Skeletal muscle satellite cell (primary cell): ENCODE data around the gene TMSB10.

Source experiments
- H3K27me3 ChIP-seq: 2 replicates; pipeline ENCODE4 v1.7.0; 2013; ENCODE audit warnings: low read length; ENCODE audit not compliant: control insufficient read depth, insufficient read depth
- H3K36me3 ChIP-seq: 2 replicates; pipeline ENCODE4 v1.7.0; 2013; ENCODE audit warnings: mild to moderate bottlenecking, control low read depth, low read length; ENCODE audit not compliant: insufficient read depth
- H3K4me1 ChIP-seq: 2 replicates; pipeline ENCODE4 v1.7.0; 2013; ENCODE audit warnings: low read length; ENCODE audit not compliant: control insufficient read depth, insufficient read depth
- H3K4me2 ChIP-seq: 2 replicates; pipeline ENCODE4 v1.7.0; 2013; ENCODE audit warnings: mild to moderate bottlenecking, low read length
- H3K4me3 ChIP-seq: 2 replicates; pipeline ENCODE4 v1.7.0; 2013; ENCODE audit warnings: low read length
- H3K9ac ChIP-seq: 2 replicates; pipeline ENCODE4 v1.7.0; 2013; ENCODE audit warnings: mild to moderate bottlenecking, low read depth, low read length, moderate library complexity
- H3K9me3 ChIP-seq: replicated peaks from 2 replicates; pipeline ENCODE4 v1.7.0; 2013; ENCODE audit warnings: mild to moderate bottlenecking, control low read depth, low read length

Gene TMSB10

GRCh38 chr2:84894758-84895520 is 10.5 kb upstream of the TMSB10 start:
- no peaks in the 10 kb centered on the region for H3K36me3 ChIP-seq
- no peaks in the 10 kb centered on the region for H3K27me3 ChIP-seq
- H3K4me1 ChIP-seq = peaks cover 53% of the 10 kb centered on the region
- H3K4me2 ChIP-seq = peak overlapping the region; percentile 17
- H3K9ac ChIP-seq = peak overlapping the region; percentile 2
- H3K4me3 ChIP-seq = no peak overlapping the region
- H3K9me3 ChIP-seq = no peaks in the 10 kb centered on the region

GRCh38 chr2:84896567-84896966 is 8.9 kb upstream of the TMSB10 start:
- Histone ChIP-seq H3K9me3 (no peaks in the 10 kb centered on the region), H3K9ac (no peak overlapping the region), H3K36me3 (no peaks in the 10 kb centered on the region), H3K27me3 (no peaks in the 10 kb centered on the region), H3K4me1 (peaks cover 53% of the 10 kb centered on the region), H3K4me2 (no peak overlapping the region), H3K4me3 (no peak overlapping the region)

- Histone ChIP-seq H3K9me3 (no peaks in the 10 kb centered on the region), H3K36me3 (no peaks in the 10 kb centered on the region), H3K4me1 (peaks cover 53% of the 10 kb centered on the region), H3K4me2 (peak overlapping the region; percentile 73), H3K9ac (peak overlapping the region; percentile 62), H3K4me3 (no peak overlapping the region), H3K27me3 (no peaks in the 10 kb centered on the region)
These were observed 7.7 kb upstream of the TMSB10 start for GRCh38 chr2:84897773-84898172.

- Histone ChIP-seq H3K9me3 (no peaks in the 10 kb centered on the region), H3K4me2 (no peak overlapping the region), H3K36me3 (no peaks in the 10 kb centered on the region), H3K9ac (no peak overlapping the region), H3K27me3 (no peaks in the 10 kb centered on the region), H3K4me3 (no peak overlapping the region), H3K4me1 (peaks cover 52% of the 10 kb centered on the region)
These were observed 5.9 kb upstream of the TMSB10 start for GRCh38 chr2:84899304-84900204.

- Histone ChIP-seq H3K9me3 (no peaks in the 10 kb centered on the region), H3K4me3 (no peak overlapping the region), H3K4me1 (peaks cover 44% of the 10 kb centered on the region), H3K9ac (no peak overlapping the region), H3K36me3 (peaks cover 5% of the 10 kb centered on the region), H3K27me3 (no peaks in the 10 kb centered on the region), H3K4me2 (no peak overlapping the region)
These were observed 4.5 kb upstream of the TMSB10 start for GRCh38 chr2:84900971-84901370.

- Histone ChIP-seq H3K36me3 (peaks cover 11% of the 10 kb centered on the region), H3K4me2 (no peak overlapping the region), H3K9ac (no peak overlapping the region), H3K4me1 (peaks cover 37% of the 10 kb centered on the region), H3K9me3 (no peaks in the 10 kb centered on the region), H3K4me3 (no peak overlapping the region), H3K27me3 (no peaks in the 10 kb centered on the region)
These were observed 3.8 kb upstream of the TMSB10 start for GRCh38 chr2:84901593-84902120.

- no peaks in the 10 kb centered on the region for H3K27me3 ChIP-seq
- no peaks in the 10 kb centered on the region for H3K9me3 ChIP-seq
- H3K36me3 ChIP-seq = peaks cover 19% of the 10 kb centered on the region
- H3K4me2 ChIP-seq = no peak overlapping the region
- H3K4me1 ChIP-seq = peaks cover 33% of the 10 kb centered on the region
- H3K4me3 ChIP-seq = no peak overlapping the region
- H3K9ac ChIP-seq = no peak overlapping the region
These were observed 2.9 kb upstream of the TMSB10 start for GRCh38 chr2:84902526-84902925.

GRCh38 chr2:84904151-84904550 is 1.3 kb upstream of the TMSB10 start:
- Histone ChIP-seq H3K4me2 (peak overlapping the region; percentile 100), H3K4me1 (peaks cover 20% of the 10 kb centered on the region), H3K9me3 (no peaks in the 10 kb centered on the region), H3K4me3 (no peak overlapping the region), H3K27me3 (no peaks in the 10 kb centered on the region), H3K36me3 (peaks cover 19% of the 10 kb centered on the region), H3K9ac (peak overlapping the region; percentile 99)

- H3K4me2 ChIP-seq = peak overlapping the region; percentile 100
- peaks cover 14% of the 10 kb centered on the region for H3K4me1 ChIP-seq
- H3K9me3 ChIP-seq = no peaks in the 10 kb centered on the region
- H3K27me3 ChIP-seq = no peaks in the 10 kb centered on the region
- peak overlapping the region; percentile 99 for H3K9ac ChIP-seq
- peak overlapping the region; percentile 96 for H3K4me3 ChIP-seq
- H3K36me3 ChIP-seq = peaks cover 19% of the 10 kb centered on the region
These were observed 710 bp upstream of the TMSB10 start for GRCh38 chr2:84904717-84905174.

GRCh38 chr2:84906108-84906899 is 848 bp downstream of the TMSB10 start:
- H3K9ac ChIP-seq = peak overlapping the region; percentile 99
- H3K4me3 ChIP-seq = peak overlapping the region; percentile 96
- peak overlapping the region; percentile 86 for H3K4me2 ChIP-seq
- H3K27me3 ChIP-seq = no peaks in the 10 kb centered on the region
- H3K4me1 ChIP-seq = peaks cover 14% of the 10 kb centered on the region
- no peaks in the 10 kb centered on the region for H3K9me3 ChIP-seq
- peaks cover 19% of the 10 kb centered on the region for H3K36me3 ChIP-seq
